ENCODE results near the gene EIF5.

The EIF5 gene

DNA sequence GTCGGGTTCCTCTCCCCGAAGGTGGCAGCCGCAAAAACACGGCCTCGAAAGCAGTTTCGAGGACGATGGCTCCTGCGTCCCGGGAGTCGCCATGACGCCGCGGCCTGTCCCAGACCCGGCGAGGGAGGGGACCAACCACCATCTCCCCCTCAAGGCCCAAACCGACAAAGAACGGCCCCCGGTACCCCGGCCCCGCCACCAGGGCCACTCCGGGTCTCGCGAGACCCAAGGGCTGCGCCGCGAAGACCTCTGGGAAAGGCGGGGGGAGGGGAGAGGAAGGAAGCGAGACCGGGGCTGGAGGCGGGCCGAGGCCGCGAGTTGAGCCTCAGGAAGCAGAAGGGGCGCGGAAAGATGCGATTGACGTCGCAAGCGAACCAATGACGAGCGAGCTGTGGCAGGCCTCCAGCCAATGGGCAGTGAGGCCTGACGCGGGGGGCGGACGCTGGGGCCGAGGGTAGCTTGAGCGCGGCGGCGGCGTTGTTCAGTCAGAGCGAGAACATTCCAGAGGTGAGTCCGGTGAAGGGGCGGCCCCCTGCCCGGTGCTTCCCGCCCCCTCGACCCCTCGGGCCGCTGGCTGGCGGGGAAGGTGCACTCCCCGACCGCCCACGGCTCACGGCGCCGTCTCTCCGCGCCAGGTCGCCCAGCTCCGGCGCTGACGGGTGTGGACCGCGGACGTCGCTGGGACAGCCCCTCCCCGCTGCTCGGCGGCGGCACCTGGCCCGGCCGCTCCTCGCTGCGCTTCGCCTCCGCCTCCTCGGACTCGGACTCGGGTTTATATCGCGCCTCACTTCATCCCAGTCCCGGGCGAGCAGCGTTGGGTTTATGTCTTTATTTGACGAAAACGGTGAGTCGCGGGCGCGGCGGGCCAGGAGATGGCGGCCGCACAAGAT is at the start of gene EIF5:
TSS of gene EIF5 (plus strand) at position 484 of the 890 bp plus-strand sequence. CDS start 1,624 bp downstream, outside the sequence.
- DNase-seq: peak; percentile 98

DNA sequence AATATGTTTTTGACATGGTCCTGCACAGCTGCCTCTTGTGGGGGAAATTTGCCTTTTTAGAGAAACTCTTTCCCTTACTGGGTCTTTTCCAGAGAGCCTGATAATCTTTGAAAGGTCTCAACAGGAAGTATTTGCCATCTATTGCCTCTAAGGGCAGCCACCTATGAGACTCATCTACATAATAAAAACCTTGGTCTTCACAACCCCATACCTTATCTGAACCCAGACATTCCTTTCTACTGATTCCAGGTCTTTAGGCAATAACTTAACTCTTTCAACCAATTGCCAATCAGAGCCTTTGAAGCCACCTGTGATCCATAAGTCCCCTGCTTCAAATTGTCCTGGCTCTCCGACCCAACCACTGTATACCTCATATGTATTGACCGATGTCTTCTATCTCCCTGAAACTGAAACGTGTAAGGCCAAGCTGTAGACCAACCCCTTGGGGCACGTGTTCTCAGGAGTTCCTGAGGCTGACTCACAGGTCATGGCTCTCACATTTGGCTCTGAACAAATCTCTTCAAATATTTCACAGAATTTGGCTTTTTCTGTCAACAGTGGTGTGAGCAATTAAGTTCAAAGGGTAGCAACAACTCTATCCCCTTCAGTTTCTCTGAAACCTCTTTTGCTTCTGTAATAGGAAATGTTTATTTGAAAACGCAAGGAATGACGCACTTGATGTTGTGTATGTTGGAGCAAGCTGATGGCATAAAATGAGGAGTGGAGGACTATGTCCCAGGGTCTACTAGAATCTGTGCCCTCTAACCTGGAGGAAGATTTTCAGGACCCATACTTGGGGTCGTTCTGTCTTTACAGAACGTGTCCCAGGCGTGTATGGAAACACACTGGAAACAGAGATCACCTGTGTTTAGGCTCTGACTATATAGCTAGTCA is 49.2 kb upstream of the EIF5 start:
- DNase-seq: no peak

DNA sequence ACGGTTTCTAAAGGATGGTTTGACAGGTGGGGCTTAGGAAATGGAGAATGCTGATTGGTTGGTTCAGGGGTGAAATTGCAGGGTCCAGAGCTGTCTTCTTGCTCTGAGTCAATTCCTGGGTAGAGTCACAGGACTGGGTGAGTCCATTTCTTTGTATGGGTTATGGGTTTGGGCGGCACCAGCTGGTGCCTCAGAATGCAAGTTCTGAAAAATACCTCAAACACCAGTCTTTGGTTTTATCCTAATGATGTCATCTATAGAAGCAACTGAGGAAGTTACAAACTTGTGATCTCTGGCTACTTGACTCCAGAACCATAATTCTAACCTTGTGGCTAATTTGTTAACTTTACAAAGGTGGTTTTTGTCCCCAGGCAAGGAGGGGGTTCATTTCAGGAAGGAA is 47.6 kb upstream of the EIF5 start:
- DNase-seq: no peak

DNA sequence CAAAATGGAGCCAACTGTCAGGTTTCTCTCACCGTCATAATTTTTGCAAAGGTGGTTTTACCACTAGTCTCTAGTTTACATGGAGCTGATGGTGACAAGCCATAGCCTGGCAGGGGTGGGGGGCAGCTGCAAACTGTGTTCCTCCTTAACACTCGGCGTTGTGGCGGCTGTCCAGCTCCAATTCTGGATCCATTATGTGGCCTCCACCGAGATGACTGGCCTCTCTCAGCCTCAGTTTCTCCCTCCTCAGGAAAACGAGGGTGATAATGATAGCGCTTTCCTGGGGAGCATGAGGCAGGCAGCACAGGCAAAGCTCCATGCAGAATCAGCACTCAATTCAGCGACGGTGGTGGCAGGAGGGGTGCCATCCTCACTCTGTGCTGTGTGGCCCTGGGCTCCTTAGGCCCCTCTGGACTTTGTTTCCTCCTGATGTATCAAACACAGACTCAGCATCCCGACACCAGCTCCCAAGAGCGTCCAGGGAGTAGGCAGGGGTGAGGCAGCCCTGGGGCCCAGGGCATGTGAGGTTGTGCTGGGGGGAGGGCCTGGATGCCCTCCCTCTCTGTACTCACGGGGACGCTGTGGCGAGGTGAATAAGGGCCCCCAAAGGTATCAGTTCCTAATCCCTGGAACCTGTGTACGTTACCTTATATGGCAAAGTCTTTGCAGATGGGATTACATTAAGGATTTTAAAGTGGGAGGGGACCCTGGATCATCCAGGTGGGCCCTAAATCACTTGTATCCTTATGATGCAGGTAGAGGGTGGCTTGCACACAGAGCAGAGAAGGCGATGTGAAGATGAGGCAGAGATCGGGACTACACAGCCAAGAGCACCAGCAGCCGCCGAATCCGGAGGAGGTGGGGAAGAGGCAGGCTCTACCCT is 46.8 kb upstream of the EIF5 start:
- peak; percentile 34 for DNase-seq

DNA sequence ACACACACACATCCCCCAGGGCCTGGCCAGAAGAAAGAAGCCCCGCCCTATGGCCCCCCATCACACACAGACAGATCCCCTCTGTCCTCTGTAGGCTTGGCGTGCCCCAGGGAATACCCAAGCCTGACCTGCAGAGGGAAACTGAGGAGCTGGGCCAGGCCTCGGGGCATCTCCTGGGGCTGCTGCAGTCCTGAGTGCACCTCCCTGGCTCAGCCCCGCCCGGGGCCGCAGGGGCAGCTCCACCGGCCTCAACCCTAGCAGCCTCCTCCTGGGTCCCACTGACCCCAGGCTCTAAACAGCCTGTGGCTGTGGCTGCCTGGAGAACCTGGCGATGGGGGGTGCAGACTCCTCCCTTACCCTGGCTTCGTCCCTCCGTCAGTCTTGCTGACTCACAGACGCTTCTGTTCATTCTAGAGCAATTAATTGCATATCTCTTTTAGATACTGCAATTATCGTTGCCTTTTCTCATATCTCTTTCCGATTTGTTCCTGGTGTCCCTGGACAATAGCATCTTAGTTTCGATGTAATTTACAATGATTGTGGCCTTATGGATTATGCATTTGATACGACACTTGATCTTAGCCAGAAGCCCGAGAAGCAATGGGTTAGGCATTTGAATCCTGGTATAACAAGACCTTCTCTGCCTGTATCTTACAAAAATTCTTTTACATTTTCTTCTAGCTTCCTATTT is 45.8 kb upstream of the EIF5 start:
- DNase-seq: no peak

DNA sequence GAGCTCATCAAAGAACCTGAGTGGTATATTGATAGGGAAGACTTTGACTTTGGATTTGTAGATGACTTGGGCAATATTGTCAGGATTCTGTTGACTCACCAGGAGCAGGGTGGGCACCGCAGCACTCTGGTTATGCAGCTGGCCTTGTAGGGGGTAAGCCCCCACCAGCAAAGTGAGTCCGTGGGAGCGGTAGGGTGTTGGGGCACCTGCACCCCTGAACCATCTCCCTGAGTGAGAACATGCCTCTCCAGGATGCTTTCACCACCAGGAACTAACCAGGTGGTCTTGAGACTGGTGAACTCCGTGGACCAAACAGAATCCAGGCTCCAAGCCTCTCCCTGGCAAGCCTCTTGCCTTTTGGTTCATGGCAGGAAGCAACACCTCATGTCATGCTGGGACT is 44.0 kb upstream of the EIF5 start:
- DNase-seq: no peak

DNA sequence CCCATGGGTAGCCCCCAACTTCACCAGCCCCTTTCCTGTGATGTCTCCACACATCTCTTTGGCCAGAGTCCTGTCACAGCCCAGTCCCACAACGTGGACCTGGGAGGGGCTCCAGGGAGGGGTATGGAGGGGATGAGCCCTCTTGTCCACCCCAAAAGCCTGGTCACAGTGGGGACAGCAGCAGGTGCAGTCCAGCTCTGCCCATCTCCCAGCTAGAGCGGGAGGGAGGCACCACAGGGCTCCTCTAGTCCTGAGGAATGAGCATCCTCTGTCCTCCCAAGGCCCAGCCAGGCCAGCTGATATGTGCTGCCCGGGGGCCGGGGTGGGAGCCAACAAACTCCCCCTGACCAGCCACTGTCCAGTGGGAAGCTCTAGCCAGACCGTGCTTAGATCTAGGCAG is 43.5 kb upstream of the EIF5 start:
- DNase-seq: no peak

DNA sequence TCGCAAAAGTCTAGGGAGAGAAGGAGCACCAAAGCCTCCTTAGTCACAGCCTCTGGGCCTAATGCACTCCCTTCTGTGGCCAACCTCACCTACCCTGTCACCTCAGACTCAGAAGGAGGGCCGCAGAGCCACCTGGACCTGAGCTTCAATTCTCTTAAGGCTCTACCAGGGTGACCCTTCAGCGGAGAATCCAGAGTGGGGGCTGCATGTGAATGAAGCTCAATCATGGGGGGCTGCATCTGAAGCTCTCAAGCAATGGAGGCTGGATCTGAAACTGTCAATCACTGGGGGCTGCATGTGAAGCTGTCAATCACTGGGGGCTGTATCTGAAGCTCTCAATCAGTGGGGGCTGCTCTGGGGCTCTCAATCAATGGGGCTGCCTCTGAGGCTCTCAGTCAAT is 43.1 kb upstream of the EIF5 start:
- DNase-seq: no peak

DNA sequence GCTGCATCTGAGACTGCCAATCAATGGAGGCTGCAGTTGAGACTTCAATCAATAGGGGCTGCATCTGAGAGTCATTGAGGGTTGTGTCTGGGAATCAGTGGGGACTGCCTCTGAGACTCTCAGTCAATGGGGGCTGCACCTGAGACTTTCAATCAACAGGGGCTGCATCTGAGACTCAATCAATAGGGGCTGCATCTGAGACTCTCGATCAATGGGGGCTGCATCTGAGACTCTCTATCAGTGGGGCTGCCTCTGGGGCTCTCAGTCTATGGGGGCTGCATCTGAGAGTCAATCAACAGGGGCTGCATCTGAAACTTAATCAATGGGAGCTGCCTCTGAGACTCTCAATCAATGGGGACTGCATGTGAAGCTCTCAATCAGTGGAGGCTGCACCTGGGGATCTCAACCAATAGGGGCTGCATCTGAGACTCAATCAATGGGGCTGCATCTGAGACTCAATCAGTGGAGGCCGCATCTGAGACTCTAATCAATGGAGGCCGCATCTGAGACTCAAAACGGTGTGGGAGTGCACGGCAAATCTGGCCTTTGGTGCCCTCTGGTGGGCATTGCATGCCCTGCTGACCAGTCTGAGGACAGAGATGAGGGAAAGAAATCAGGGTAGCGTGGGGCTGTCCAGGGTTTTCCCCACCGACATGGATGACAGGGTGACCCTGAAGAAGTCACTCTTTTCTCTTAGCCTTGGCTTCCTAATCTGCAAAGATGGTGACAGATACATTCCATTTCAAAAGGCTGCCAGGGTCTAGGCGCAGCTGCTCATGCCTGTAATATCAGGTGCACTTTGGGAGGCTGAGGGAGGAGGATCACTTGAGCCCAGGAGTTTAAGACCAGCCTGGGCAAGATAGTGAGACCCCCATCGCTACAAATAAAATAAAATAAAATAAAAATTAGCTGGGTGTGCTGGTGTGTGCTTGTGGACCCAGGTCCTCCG is 41.3 kb upstream of the EIF5 start:
- DNase-seq: peak; percentile 79

DNA sequence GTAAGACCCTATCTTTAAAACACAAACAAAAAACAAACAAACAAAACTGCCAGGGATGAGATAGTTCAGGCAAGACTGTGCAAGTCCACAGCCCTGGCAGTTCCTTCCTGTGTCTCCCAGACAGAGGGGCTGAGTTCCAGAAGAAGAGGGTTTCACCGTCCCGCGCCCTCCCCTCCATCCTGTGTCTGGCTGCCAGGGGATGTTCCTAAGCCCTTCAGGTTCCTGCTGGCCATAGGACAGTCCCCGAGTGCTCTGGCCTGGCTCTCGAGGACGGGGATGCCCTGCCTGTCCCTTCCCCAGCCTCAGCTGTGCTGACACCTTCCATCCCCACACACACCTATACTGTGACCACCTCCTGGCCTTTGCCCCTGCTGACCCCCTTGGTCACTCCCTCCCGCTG is 40.6 kb upstream of the EIF5 start:
- no peak for DNase-seq

DNA sequence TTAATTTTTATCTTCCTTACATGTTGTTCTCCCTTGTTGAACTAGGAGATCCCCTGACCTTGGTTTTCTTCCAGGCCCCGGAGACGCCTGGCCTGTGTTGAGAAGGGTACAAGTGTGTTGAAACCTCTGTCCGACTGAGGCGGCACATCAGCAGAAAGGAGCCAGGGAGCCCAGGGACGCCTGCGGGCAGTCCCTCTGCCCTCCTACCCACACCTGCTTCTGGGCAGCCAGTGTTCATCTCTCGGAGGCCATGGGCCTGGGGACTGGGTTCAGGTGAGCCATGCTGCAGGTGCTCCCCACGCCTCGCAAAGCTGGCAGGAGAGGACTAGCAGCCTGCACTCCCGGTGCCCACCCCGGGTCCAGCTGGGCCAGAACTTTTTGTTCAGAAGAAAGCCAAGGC is 39.9 kb upstream of the EIF5 start:
- DNase-seq: no peak

DNA sequence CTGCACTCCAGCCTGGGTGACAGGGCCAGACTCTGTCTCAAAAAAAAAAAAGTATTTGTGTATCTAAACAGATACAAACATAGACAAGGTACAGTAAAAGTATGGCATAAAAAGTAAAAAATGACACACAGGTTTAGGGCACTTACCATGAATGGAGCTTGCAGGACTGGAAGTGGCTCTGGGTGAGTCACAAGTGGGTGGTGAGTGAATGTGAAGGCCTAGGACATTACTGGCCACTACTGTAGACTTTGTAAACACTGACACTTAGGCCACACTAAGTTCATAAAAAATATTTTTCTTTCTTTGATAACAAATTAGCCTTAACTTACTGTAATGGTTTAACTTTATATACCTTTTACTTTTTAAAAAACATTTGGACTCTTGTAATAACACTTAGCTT is 38.0 kb upstream of the EIF5 start:
- DNase-seq: no peak

DNA sequence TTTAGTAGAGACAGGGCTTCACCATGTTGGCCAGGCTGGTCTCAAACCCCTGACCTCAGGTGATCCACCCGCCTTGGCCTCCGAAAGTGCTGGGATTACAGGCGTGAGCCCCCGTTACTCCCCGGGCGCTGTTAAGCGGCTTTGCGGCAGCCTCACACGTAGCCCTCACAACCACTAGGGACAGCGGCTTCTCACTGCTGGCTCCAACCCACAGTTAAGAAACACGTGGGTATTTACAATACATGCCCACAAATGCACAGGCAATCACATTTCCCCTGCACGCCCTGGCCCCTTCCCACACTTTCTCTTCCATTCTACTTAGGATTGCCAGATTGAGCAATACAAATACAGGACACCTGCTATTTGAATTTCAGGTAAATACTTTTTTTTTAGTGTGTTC is 37.0 kb upstream of the EIF5 start:
- DNase-seq: peak; percentile 70

DNA sequence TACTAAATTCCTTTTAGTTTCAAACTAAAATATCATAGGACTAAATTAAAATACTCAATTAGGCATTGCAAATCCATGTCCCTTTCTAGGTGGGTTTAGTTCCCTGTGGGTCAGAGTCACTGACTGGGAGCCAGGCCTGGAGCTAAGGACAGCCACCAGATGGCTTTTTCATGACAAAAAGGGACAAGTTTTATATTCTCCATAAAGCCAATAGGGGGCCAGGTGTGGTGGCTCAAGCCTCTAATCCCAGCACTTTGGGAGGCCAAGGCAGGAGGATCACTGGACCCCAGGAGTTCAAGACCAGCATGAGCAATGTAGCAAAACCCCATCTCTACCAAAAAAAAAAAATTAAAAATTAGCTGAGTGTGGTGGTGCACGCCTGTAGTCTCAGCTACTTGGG is 35.4 kb upstream of the EIF5 start:
- peak; percentile 25 for DNase-seq

DNA sequence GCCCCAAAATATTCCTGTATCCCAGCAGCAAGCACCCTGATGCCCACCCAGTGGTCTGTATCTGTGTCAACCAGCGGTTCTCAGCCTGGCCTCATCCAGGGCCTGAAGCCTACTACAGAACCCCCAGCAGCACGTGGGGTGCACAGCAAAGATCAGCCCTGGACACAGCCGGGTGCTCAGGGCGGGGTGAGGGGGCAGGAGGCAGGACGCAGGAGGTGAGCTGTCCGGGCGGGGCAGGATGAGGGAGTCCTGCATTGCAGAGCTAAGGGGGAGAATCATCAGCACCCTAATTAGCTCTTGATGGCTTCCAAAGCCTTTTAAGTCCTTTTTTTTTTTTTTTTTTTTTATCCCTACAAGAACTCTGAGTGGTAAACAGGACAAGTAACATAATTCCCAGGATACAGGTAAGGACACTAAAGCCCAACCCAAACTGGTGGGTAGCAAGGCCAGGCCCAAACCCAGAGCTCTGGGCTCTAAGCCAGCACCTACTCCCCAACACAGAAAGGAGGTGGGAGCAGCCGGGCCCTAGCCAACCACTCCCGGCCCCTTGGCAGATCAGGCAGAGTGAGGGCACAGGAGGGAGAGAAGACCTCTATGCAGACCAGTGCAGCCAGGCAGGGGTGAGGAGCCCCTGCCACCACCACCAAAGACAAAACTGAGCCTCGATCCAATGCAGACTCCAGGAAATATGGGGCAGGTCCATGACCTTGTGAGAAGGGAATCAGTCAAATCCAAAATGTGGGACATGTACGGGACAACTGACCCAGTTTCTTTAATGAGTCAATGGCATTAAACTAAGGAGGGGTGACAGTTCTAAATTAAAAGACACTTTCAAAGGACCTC is 32.3 kb upstream of the EIF5 start:
- no peak for DNase-seq

DNA sequence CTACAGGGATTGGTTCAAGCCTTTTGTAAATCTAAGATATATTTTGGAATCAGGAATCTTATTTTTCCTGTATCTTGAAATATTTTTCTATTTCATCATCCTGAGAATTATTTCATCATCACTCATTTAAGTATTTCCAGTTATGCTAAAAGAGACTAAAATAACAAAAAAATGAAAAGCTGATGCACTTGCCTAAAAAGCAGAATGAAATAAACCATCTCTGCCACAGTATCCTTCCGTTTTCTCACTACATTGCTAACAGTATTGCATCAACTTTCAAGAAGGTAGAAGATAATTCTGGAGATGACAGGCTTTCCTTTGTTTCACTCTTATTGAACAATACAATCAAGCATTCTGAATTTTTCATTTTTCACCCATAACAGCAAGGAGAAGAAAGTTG is 31.1 kb upstream of the EIF5 start:
- DNase-seq: no peak

DNA sequence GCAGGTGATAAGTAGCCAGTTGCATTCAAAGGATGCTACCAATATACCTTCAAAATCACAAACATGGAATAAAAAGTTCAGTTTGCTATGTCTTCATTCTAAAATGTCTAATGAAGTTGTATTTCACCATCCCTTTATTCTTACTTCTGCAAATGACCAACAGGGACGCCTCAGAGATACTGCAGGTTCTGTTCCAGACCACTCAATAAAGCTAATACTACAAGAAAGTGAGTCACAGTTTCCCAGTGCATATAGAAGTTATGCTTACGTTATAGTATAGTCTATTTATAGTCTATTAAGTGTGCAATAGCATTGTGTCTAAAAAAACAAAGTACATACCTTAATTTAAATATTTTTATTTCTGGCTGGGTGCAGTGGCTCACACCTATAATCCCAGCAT is 29.3 kb upstream of the EIF5 start:
- no peak for DNase-seq

DNA sequence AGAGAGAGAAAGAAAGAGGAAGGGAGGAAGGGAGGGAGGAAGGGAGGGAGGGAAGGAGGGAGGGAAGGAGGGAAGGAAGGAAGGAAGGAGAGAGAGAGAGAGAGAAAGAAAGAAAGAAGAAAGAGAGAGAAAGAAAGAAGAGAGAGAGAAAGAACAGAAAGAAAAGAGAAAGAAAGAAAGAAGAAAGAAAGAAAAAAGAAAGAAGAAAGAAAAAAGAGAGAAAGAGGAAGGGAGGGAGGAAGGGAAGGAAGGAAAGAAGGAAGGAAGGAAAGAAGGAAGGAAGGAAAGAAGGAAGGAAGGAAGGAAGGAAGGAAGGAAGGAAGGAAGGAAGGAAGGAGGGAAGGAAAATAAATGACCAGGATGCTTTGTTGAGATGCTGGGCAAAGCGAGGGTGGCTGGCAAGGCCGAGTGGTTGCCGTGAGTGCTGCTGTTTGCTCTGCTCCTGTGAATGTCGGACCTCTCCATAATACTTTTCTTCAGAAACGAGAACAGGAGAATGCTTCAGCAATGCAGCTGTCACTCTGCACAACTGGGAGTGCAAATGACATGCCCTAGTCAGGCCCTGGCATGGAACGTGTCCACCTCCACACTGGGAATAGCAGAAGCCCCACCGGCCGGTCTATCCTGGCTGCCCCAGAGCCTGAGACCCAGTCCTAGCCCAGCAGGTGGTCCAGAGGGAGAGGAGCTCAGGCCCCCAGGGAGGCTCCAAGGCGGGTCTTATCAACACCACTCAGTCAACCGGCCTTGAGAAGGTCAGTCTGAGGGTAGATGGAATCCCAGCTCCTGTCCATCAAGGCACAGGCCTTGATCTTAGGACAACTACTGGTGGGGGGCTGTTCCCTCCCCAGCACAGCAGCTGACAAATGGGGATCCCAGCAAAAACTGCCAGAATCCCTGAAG is 25.1 kb upstream of the EIF5 start:
- DNase-seq: no peak

DNA sequence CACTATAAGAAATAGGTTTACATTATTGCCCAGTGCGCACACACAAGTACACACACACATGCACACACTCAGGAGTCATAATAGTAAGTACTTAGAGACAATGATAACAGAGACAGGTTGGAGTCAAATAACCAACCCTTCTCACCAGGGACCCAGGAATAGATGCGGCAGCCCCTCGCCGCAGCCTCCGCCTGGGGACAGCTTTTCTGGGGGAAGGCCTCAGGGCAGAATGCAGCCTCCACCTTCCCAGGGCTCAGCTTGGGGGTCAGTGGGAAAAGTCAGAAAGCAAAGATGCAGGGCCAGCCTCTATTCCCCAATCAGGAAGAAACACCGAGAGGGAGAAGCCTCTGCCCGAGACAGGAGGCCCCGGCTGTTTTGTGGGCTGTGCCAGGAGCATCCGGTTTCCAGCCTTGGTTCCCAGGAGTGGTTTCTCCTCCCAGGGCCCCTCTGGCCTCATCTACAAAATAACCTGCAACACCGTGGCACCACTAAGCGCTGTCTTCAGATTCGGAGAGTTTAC is 23.4 kb upstream of the EIF5 start:
- DNase-seq: no peak
